Astrocyte (in vitro differentiated cells and primary cell): Measurements from ENCODE around the gene TOMM22.

Experiments
- CTCF ChIP-seq: IDR thresholded peaks from 2 replicates; pipeline ENCODE4 v1.5.1; 2011; ENCODE audit warnings: low read depth, mild to moderate bottlenecking, inconsistent platforms, low read length, moderate library complexity; ENCODE audit not compliant: insufficient read depth
- EZH2 ChIP-seq: IDR thresholded peaks from 2 replicates; pipeline ENCODE4 v1.6.1; 2012; ENCODE audit warnings: mild to moderate bottlenecking, low read length, inconsistent platforms; ENCODE audit not compliant: insufficient read depth

DNA sequence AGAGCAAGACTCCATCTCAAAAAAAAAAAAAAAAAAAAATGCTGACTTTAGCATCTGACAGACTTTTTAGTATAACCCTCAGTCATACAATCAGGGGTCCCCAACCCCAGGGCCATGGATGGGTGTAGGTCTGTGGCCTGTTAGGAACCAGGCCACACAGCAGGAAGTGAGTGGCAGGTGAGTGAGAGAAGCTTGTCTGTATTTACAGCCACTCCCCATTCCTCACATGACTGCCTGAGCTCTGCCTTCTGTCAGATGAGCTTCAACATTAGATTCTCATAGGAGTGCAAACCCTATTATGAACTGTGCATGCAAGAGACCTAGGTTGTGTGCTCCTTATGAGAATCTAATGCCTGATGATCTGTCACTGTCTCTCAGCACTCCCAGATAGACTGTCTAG lies 28.9 kb upstream of the TOMM22 start:
- TF ChIP-seq CTCF, result no peak
- no peak for TF ChIP-seq EZH2
